G401.6 (cell line): ENCODE data around the gene PLA2G4F.

Experiments used
- FAIRE-seq: peaks from 2 replicates; lab custom pipeline; 2012; peaks lifted over from hg19 to GRCh38; lab: Jason Lieb, UNC

Gene PLA2G4F

DNA sequence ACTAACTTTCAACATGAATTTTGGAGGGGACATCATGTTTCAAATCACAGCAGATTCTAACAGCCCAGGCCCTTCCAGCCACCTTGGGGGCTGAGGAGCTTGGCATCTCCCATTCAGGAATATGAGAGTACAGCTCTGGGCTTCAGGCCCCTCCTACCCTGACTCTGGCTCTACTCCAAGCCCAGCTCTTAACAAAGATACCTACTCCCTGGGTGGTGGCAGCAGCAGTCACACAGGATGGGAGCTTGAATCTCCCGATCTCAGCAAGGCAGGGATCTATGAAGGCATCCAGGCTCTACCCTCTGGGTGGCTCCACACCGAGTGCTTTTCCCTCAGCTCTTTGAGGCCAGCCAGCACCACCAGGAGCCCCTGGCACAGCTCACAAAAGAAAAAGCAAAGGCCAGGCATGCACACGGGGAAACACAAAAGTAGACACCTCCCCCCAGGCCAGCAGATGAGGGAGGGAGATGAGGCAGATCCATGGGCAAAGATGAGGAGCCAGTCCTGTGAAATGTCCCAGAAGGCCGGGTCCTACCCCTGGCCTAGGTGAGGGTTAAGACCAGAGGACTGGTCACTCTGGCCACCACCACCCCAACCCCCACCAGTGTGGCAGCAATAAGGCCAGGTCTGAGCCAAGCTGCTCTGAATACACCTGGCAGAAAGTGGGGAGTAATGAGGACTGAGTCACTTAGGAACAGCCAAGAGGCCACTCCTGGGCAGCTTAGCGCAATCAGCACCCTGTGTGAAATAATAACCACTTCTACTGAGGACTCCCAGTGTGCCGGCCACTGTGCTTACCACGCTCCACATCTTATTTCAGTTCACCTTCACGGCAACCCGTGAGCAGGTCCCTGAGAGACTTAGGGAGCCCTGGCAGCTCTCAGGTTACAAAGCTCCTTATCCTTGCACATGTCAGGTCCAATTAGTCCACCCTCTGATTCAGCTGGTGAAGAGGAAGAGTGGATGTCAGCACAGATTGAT is 24.3 kb downstream of the PLA2G4F start:
- FAIRE-seq: no peak

- FAIRE-seq: no peak
Measured at GRCh38 chr15:42131006-42131405, 25.4 kb downstream of the PLA2G4F start.

- no peak for FAIRE-seq
Measured at GRCh38 chr15:42130246-42130986, 26.0 kb downstream of the PLA2G4F start.

DNA sequence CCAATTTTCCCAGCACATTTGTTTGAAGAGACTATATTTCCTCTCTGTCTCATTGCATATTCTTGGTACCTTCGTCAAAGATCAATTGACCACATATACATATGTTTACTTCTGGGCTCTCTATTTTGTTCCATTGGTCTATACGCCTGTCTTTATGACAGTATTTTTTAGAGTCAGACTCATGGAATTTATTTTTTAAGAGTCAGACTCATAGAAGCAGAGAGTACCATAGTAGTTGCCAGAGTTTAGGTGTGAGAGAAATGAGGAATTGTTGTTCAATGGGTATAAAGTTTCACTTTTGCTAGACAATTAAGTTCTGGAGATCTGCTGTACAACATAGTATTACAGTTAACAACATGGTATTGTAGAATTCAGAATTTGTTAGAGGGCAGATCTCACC is 27.1 kb downstream of the PLA2G4F start:
- FAIRE-seq: no peak

GRCh38 chr15:42128476-42128875 is 28.0 kb downstream of the PLA2G4F start:
- FAIRE-seq: no peak

GRCh38 chr15:42123546-42123945 is 32.9 kb downstream of the PLA2G4F start:
- FAIRE-seq: no peak

- no peak for FAIRE-seq
Measured at GRCh38 chr15:42121682-42122081, 34.8 kb downstream of the PLA2G4F start.

- no peak for FAIRE-seq
Measured at GRCh38 chr15:42121021-42121420, 35.4 kb downstream of the PLA2G4F start.

GRCh38 chr15:42120285-42120684 is 36.2 kb downstream of the PLA2G4F start:
- FAIRE-seq: no peak

DNA sequence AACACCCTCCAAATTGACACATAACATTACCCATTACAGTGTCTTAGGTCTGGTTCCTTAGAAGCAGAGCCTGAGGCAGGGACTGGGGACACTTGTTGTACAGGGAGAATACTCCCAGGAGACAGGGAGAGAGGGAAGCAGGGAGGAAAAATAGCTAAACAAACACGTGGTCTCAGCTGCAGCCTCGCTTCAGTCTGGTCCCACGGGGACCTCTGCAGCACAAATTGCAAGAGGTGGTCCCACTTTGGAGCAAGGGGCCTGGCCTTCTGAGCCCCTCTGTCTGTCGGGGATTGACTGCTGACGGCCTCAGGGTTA is 37.0 kb downstream of the PLA2G4F start:
- FAIRE-seq: no peak

- FAIRE-seq: no peak
Measured at GRCh38 chr15:42118650-42119445, 37.6 kb downstream of the PLA2G4F start.

GRCh38 chr15:42111924-42112323 is 44.5 kb downstream of the PLA2G4F start:
- no peak for FAIRE-seq

GRCh38 chr15:42110367-42110766 is 46.1 kb downstream of the PLA2G4F start:
- no peak for FAIRE-seq

GRCh38 chr15:42108806-42109205 is 47.6 kb downstream of the PLA2G4F start:
- no peak for FAIRE-seq

- no peak for FAIRE-seq
Measured at GRCh38 chr15:42108189-42108588, 48.2 kb downstream of the PLA2G4F start.

DNA sequence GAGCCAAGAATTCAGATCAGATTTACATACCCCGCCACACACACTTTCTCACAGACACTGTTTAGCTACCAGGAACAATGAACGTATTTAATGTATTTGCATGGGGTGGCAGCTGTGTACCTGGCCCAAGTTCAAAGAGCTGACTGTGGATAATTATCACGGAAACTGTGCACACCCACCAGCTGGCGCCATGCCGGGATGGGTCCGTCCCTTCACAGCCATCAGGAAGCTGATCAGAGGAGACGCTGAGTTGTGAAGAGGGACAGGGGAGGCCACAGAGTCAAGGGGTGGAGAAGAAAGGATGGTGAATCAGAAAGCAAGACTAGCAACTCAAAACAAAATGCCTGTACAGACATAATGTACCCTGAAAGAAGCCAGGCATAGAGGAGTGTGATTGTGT is 49.0 kb downstream of the PLA2G4F start:
- FAIRE-seq: no peak

- no peak for FAIRE-seq
Measured at GRCh38 chr15:42106288-42106687, 50.1 kb downstream of the PLA2G4F start.

GRCh38 chr15:42104095-42104891 is 52.1 kb downstream of the PLA2G4F start:
- no peak for FAIRE-seq

DNA sequence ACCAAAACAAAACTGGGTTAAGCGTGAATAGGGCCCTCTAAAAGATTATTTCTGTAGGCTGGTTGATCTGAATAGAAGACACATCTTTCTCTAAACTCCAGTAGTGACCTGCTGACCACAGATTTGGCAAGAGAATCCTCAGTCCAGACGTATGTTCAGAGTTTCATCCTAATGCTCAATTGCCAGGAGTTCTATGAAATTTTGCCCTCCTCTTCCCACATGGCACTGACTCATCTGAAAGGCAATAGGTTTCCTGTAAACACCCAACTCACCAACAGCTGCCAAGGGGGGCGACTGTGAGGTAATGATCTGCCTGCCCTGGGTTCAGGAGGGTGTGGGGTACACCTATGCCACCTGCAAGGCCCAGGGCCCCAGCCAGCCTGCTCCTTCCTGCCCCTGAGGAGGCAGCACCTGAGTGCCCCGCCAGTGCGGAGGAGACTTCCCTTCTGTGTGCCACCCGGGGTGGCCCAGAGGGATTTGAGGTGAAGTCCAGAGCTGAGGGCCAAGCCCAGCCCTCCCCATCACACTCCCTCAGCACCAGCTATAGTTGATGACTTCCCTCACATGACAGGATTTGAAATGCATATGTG is 53.7 kb downstream of the PLA2G4F start:
- no peak for FAIRE-seq

- FAIRE-seq: no peak
Measured at GRCh38 chr15:42101861-42102260, 54.6 kb downstream of the PLA2G4F start.

DNA sequence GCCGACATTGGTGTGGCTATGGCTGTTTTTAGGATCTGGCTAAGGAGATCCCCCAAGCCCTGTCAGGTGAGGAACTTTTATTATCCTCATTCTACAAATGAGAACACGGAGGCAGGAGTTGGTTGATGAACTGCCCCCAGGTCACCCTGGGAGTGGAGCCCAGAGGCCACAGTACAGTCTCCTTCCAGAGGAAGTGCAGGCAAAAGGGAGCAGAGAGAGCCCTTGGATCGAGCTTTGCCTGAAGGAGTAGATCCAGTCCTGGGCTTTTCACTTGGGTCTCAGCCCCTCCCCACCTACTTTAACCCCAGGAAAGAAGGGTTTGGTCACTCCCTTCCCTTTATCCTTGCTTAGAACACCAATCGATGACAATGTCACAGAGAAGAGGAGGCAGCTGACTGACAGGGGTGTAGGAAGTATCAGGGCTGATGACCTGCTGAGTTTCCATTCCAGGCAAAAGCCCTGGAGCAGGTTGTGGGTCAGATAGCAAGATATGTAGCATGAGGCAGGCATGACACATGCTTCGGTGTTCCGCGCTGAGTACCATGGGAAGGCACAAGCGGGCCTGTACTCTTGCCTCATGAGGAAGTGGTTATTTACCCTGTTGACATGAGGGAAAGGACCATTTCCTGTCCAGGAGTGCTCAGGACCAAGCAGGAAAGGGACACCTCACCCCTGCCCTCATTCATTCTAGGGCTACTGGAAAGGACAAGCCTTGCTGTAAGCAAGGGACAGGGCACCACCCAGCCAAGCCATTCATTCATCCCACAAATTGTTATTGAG is 56.2 kb downstream of the PLA2G4F start:
- FAIRE-seq: no peak
